ENCODE results near the gene COL17A1.

GRCh38 chr10:103986360-103986759, 99.3 kb downstream of the COL17A1 start:
- TF ChIP-seq EZH2phosphoT487 (IDR thresholded peaks at IDR 0.05; ENCODE audit: borderline replicate concordance, low read length): no peak
- TF ChIP-seq, protein P1, sequence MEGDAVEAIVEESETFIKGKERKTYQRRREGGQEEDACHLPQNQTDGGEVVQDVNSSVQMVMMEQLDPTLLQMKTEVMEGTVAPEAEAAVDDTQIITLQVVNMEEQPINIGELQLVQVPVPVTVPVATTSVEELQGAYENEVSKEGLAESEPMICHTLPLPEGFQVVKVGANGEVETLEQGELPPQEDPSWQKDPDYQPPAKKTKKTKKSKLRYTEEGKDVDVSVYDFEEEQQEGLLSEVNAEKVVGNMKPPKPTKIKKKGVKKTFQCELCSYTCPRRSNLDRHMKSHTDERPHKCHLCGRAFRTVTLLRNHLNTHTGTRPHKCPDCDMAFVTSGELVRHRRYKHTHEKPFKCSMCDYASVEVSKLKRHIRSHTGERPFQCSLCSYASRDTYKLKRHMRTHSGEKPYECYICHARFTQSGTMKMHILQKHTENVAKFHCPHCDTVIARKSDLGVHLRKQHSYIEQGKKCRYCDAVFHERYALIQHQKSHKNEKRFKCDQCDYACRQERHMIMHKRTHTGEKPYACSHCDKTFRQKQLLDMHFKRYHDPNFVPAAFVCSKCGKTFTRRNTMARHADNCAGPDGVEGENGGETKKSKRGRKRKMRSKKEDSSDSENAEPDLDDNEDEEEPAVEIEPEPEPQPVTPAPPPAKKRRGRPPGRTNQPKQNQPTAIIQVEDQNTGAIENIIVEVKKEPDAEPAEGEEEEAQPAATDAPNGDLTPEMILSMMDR (conservative IDR thresholded peaks at IDR 0.05; ENCODE audit: low read depth, low read length): no peak
- no peak for TF ChIP-seq EZH2 (IDR thresholded peaks at IDR 0.05; ENCODE audit: low read length, unreplicated experiment)
